HG03460 (cell line): ENCODE results near the gene RPL15.
A peak's percentile ranks its signal among the peaks of the same experiment; 100 is the strongest.
"Not testable (repeated sequence)": the region's sequence is repeated elsewhere in the genome, so short reads cannot be mapped to it uniquely, and the experiment has no call there.

ENCODE experiments used
- ATAC-seq: cut with Tn5 transposase; IDR thresholded peaks from one replicate; pipeline ENCODE4 v1.9.1; 2021; ENCODE audit not compliant: unreplicated experiment

RPL15 gene

DNA sequence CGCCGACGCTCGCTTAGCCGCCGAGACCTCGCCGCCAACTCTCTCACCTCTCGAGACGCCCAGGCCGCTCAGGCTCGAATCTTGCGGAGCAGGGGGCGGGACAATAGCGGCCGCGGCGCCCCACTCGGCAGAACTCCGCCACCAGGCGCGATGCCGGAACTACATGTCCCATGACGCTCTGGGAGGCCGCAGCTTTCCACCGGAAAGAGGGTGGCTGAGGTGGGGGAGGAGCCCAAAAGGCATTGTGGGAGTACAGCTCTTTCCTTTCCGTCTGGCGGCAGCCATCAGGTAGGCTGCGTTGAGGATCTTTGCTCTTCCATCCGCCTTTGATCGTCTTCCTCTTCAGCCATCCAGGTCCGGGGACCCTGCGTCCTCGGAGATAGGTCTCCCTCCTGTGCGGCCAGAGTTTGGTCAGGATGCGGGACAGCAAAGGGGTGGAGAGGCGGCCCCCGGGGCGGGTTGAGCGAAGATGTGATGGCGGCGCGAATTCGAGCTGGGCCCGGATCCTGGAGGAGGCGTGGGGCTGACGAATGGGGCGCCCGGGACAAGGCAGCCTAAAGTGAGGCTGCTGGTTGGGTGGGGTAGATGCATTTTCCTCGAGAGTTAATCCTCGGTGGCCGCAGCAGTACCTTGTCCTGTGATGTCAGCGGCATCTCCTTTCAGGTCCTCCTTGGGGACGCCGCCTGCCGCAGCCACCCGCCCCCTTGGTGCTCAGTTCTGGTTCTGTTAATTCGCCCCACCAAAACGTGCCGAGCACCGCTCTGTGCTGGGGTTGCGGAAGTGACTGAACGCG lies at the start of gene RPL15, which contains the start of gene NKIRAS1:
Gene RPL15, plus strand, starts transcription at position 247 of the 793 bp plus-strand sequence. CDS start 728 bp downstream, outside the sequence.
Gene NKIRAS1, minus strand, starts transcription at position 105 of the 793 bp plus-strand sequence. CDS start 6,086 bp downstream, outside the sequence.
- peak; percentile 92 for ATAC-seq

DNA sequence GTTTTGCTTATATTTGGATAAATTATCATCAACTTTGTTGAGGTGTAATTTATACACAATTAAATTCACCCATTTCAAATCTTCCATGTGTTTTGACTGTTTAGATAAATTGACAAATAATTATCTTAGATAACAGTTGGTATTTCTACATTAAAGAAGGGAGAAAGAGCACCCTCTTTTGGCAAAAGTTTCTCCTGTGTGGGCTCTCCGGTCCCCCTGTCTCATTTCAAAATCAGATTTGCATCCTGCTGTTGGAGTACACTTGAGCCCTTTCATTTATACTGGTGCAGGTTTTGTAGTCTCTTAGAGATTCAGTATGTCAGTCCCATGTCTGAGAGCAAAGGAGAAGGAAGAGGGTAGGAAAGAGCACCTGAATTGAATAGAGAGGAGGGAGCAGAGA lies 49.5 kb upstream of the RPL15 start:
- no peak for ATAC-seq

DNA sequence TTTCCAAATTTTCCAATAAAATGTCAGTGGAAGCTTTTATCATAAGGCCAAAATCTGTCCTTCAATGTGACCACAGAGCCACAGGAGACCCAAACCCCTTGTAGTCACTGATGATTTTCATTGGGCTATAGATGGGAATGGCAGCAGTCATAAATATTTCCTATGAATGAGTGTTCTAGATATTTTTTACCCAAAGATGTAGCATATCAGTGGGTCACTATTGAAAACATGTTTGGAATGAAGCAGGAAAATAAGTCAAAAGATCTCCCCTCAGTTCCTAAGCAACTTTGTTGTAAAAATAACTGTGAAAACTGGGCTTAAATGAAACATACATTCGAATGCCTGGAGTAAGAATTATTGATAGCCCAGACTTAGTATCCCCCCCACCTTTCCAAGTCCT lies 49.1 kb upstream of the RPL15 start:
- no peak for ATAC-seq

DNA sequence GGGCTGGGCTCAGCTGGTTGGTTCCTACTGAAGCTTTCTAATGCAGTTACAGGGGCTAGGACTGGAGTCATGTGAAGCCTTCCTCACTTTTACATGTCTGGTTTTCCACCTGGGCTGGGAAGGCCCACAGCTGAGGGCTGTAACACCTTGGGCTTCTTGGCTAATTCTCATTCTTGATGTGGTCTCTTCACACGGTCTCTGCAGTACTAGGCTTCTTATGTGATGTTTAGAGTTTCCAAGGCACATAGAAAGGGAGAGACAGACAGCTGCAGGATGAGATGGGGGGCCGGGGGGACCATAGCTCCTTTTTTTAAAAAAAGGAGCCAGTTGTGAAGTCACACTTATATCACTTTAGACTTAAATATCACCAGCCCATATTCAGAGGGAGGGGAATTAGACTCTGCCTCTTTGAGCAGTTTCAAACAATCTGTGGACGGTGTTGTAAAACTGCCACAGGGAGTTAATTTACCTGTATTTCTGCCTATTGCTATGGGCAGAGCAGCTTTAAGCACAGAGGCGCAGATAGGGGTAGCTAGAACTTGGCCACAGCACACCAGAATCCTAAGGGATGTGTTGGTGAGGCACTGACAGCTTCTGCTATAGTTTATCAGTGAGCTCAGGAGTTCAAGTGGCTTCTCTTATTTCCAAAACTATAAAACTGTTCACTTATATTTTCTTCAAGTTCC lies 46.8 kb upstream of the RPL15 start:
- no peak for ATAC-seq

DNA sequence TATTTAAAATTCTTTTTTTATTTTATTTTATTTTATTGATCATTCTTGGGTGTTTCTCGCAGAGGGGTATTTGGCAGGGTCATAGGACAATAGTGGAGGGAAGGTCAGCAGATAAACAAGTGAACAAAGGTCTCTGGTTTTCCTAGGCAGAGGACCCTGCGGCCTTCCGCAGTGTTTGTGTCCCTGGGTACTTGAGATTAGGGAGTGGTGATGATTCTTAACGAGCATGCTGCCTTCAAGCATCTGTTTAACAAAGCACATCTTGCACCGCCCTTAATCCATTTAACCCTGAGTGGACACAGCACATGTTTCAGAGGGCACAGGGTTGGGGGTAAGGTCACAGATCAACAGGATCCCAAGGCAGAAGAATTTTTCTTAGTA lies 46.3 kb upstream of the RPL15 start:
- not testable (repeated sequence) for ATAC-seq

DNA sequence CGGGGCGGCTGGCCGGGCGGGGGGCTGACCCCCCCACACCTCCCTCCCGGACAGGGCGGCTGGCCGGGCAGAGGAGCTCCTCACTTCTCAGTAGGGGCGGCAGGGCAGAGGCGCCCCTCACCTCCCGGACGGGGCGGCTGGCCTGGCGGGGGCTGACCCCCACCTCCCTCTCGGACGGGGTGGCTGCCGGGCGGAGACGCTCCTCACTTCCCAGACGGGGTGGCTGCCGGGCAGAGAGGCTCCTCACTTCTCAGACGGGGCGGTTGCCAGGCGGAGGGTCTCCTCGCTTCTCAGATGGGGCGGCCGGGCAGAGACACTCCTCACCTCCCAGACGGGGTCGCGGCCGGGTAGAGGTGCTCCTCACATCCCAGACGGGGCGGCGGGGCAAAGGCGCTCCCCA lies 45.6 kb upstream of the RPL15 start:
- ATAC-seq: not testable (repeated sequence)

DNA sequence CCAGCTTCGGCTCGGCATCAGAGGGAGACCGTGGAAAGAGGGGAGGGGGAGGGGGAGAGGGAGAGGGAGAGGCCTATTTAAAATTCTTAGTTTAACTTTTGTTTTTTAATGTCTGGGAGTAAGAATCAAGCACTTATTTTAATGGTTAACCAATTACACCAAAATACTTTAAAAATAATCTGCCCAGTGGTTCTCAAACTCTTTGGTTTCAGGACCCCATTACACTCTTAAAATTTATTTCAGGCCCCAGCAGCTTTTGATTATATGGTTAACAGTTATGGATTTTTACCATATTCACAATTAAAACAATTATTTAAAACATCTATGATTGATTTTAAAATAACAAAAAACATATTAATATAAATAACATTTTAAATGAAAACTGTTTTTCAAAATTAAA lies 44.6 kb upstream of the RPL15 start:
- ATAC-seq: no peak

DNA sequence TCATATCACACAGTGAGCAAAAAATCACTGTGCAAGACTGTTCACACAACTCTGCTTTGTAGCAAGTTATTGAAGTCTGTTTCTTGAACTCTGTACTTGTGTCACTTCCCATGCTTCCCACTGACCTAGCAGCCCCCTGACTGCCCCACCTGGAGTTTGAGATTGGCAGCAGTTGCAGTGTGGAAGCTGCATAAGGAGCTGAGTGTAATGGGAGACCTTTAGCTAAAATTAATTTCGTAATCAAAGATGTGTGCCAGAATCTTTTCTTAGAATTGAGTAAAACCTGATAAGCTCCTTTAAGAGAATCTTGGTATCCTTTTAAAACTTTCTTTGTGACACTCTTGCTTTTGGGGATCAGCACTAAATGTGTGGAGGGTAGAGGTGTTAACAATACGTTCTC lies 43.0 kb upstream of the RPL15 start:
- ATAC-seq: no peak

DNA sequence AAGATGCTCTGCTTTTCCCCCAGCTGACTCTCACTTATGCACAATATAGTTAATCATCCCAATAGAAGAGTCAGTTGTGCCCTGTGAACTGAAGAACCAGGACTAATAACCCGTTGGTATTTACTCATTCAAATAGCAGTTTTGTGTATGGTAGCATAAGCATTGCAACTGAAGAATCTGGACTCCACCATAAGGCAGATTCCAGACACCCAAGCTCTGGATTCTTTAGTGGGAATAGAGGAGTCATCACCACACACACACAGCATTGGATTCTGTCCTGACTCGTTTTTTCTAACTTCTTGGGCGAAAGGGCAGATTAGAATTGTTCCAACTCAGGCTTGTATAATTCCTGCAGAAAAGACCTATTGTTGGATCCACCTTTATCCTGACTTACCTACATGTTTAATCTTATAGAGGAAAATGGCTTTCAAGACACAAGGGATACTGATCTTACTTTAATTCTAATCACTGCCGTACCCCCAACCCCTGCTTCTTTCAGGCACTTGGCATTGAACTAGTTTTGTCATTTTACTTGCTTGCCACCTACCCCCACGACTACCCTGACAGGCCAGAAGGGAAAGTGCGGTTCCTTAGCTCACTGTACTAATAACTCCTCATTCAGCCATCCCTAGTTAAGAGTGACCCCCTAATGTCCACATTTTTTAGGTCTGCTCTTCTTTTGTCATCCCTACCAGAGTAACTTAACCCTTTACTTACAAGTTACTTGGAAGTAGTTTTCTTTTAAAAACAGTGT lies 42.4 kb upstream of the RPL15 start:
- no peak for ATAC-seq

DNA sequence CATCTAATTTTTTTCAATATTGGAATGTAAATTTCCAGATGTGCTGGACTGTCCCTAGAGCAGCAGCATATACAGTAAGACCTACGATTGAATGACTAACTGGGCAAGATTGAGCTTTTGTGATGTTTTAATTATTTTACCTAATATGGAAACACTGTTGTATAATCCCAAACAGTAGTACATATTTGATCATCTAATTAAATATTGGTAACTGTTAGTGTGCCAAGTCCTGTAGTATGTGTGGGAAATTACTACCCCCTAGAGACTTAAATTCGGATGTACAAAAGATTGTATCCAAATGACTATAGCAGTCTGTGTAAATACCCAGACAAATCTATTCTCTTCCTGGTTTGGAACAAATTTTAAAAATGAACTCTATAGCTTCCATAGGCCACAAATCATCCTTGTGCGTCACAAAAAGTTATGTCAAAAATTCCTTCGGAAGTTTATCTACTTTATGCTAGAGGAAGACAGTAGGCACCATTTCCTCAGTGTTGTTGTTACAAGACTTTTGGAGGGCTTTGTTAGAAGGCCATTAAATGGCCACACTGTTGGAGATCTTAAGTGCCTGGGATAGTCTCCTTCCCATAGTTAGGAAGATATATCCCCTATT lies 41.7 kb upstream of the RPL15 start:
- ATAC-seq: no peak

DNA sequence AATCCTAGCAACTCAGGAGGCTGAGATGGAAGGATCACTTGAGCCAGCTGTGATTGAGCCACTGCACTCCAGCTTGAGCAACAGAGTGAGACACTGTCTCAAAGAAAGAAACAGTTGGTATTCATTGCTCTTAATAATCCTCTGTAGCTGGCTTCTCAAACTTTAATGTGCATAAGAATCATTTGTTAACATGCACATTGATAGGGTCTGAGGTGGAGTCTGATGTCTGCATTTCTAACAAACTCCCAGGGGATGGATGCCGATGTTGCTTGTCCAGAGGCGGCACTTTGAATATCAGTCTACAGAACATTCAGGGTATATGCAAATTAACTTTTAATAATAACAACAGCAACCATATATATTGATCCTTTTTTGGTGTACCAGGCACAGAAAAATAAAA lies 40.0 kb upstream of the RPL15 start:
- no peak for ATAC-seq

DNA sequence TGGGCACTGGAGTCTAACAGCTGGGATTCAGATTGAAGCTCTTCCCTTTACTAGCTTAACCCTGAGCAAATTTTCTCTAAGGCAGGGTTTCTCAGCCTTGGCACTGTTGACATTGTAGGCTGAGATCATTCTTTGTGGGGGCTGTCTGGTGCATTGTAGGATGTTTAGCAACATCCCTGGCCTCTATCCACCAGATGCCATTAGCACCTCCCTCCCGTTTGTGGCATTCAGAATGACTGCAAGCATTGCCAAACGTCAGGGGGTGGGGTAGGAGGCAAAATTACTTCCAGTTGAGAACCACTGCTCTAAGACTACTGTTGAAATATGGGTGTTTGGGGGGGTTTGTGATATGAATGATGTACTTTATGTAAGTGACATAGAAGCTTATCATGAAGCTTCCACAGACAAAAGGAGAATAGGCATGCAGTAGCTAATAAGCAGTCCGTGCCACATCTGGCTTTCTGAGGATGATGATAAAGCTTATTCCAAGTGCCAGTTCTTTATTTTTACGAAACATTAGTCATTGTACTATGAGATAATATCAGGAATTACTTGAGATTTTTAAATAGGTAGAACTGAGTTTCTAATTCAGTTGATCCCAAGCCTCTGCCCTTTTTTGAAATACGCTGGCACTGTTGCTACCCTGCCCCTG lies 39.5 kb upstream of the RPL15 start:
- ATAC-seq: no peak

DNA sequence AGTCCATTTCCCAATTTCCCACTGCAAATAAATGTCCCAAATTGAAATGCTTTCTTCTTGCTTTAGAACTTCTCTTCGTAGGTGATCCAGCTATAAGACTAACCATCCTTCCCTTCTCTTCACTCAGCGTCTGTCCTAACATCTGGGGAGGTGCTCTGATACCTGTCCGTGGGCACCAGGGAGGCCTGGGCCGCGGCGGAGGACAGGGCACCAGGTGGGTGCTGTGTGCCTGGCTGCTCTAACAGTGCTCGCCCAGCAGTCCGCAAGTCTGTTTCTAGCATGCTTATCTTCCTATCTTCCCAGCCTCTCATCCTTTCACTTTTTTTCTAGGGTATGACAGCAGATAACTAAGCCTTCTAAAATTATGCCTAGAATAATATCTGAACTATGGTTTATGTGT lies 37.4 kb upstream of the RPL15 start:
- no peak for ATAC-seq

DNA sequence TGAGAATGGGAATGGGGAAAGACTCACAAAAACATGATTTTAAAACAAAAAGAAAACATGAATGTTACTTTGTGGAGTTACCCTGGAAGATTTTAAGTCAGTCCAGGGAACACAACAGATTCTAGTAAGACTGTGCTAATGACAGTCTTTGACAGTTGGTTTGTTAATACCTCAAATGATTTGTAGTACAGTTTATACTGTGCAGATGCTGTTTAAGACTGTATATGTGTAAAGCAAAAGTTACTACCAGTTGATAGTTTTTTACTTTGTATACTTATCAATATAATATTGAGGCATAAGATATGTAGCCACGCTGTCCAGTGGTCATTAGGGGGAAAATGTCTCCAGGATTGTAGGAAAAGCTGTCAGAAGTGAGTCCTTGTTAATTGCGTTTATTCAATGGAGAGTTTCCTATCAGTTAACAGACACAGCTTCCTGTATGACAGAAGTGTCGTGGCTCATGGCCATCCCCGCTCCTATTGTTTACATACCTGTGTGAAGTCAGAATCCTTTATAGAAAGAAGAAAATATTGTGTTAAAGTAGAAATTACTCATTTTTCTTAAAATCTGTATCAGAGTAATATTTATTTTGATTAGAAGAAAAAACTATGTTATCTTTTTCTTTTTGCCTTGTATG lies 36.1 kb upstream of the RPL15 start:
- no peak for ATAC-seq

DNA sequence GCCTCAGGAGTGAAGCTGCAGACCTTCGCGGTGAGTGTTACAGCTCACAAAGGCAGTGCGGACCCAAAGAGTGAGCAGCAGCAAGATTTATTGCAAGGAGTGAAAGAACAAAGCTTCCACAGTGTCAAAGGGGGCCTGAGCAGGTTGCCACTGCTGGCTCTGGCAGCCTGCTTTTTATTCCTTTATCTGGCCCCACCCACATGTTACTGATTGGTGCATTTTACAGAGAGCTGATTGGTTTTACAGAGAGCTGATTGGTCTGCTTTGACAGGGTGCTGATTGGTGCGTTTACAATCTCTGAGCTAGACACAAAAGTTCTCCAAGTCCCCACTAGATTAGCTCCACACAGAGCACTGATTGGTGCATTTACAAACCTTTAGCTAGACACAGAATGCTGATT lies 34.9 kb upstream of the RPL15 start:
- not testable (repeated sequence) for ATAC-seq

DNA sequence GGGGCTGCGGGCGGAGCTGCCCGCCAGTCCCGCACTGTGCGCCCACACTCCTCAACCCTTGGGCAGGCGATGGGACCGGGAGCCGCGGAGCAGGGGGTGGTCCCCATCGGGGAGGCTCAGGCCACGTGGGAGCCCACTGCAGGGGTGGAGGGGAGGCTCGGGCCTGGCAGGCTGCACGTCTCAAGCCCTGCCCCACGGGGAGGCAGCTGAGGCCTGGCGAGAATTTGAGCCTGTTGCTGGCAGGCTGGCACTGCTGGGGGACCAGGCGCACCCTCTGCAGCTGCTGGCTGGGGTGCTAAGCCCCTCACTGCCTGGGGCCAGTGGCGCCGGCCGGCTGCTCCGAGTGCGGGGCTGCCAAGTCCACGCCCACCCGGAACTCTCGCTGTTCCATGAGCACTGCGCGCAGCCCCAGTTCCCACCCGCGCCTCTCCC lies 34.4 kb upstream of the RPL15 start:
- no peak for ATAC-seq

DNA sequence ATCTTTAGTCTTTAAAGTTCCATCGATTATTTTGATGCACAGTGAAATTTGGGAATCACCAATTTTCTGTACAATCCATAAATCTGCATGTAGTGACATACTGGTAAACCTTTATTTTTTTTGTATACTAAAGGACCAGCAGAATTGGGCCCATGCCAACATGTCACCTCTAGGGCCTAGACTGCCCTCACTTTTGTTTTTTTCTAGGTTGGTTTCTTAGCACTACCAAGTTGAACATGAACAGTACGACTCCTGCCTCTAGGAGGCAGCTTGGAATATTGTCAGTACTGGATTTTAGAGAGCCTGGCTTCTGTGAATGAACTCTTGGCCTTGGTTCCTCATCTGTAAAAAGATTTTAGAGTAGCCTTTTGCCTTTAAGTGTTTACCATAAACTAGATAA lies 32.5 kb upstream of the RPL15 start:
- no peak for ATAC-seq

DNA sequence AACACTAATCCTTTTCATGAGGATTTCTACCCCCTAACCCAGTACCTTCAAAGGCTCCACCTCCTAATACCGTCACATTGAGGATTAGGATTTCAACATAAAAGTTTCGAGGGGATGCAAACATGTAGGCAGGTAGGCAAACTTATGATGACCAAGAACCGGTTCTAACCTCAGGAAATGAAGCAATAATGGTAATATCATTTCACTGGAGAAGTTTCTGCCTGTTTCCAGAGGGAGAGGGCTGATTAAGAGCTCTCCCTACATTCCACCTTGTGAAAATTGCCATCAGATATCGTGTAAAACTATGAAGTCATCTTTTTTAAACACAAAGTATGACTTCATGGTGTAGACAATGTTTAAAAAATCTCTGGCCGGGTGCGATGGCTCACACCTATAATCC lies 31.7 kb upstream of the RPL15 start:
- ATAC-seq: no peak

DNA sequence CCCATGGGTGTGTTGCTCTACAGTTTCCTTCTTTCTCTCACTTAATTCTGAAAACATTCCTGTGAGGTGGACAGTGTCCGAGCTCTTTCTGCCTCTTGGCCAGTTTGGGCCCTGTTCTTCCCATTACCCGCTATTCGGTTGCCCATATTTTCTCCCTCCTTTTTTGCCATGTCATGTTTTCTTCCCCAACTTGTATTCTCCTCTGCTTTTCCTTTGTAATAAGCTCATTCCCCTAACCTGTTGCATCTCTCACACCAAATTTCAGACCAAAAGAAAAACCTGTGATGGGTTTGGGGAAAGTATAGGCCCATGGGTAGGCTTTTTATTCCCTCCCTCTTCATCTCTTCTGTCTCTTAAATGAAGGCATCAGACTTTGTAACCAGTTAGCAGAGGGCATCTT lies 30.6 kb upstream of the RPL15 start:
- ATAC-seq: no peak

DNA sequence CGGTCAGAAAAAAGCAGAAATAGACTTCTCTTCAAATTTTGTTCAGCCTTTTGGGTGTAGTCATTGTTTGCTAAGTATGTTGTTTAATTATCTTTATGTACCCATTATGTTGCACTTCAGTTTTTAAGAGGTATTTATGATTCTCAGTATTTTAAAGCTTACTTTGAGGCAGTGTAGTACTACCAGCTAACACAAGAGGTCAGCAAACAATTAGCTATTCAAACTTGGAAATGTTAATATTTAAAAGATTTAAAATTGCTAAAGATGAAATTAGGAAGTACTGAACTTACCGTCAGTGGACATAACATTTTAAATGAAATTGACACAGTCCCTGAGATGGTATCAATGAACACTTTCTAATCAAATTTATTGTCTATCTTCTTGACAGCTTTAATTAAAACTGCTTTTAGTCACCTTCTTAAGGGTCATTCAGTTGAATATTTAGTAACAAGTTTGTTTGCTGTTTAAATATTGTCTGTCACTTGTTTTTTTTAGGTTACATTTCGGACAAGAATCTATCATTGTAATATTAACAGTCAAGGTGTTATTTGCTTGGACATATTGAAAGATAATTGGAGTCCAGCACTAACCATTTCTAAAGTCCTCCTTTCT lies 28.2 kb upstream of the RPL15 start:
- ATAC-seq: no peak
